OCI-LY7 (cell line): ENCODE measurements around the gene MRPL50. TPM values are rescaled to one million over a fixed set of nuclear protein-coding genes. Genes with fewer than 3 reads are reported as not detected.

Experiments
- BruUV-seq: library from RNA; stranded (reverse); fragments of 400-500 nt; replicated peaks from 2 replicates; lab custom pipeline; 2021; lab: Mats Ljungman, UMichigan
- CTCF ChIA-PET: fragments of 300-600 bp; sonication (Branson Sonifier 250); formaldehyde crosslinking; loops from one replicate; lab custom pipeline; 2022; ENCODE audit warnings: antibody characterized with exemption; ENCODE audit not compliant: unreplicated experiment; lab: Charles Lee
- POLR2A ChIA-PET: fragments of 300-600 bp; sonication (Branson Sonifier 250); formaldehyde crosslinking; loops from one replicate; lab custom pipeline; 2022; ENCODE audit warnings: antibody characterized with exemption; lab: Charles Lee
- DNase-seq: peaks from one replicate; pipeline ENCODE4 v3.0.0-alpha.2; 2015; ENCODE audit warnings: low spot score
- H2AFZ ChIP-seq: fragments of 200-600 bp; sonication (generic), shearing (Covaris generic); 2 replicates; pipeline ENCODE4 v1.6.1; 2014; ENCODE audit warnings: mild to moderate bottlenecking, antibody characterized with exemption, low read length, moderate library complexity
- H3K27ac ChIP-seq: fragments of 200-600 bp; sonication (generic); 2 replicates; pipeline ENCODE4 v1.5.1; 2014; ENCODE audit warnings: mixed run types, low read depth, mild to moderate bottlenecking, moderate library complexity, low read length, inconsistent platforms; ENCODE audit not compliant: poor library complexity, severe bottlenecking
- H3K36me3 ChIP-seq: fragments of 200-600 bp; sonication (generic); 2 replicates; pipeline ENCODE4 v1.6.1; 2014; ENCODE audit warnings: mild to moderate bottlenecking, antibody characterized with exemption, low read length, moderate library complexity, mixed read lengths; ENCODE audit not compliant: insufficient read depth
- H3K4me1 ChIP-seq: fragments of 200-600 bp; sonication (generic); 2 replicates; pipeline ENCODE4 v1.5.1; 2014; ENCODE audit warnings: mild to moderate bottlenecking, low read length; ENCODE audit not compliant: insufficient read depth, poor library complexity, severe bottlenecking
- H3K4me2 ChIP-seq: fragments of 200-600 bp; sonication (generic); 2 replicates; pipeline ENCODE4 v1.6.1; 2014; ENCODE audit warnings: mild to moderate bottlenecking, low read length
- H3K4me3 ChIP-seq: fragments of 200-600 bp; sonication (generic); 2 replicates; pipeline ENCODE4 v1.5.1; 2014; ENCODE audit warnings: mild to moderate bottlenecking, low read depth, low read length; ENCODE audit not compliant: poor library complexity, severe bottlenecking
- H3K79me2 ChIP-seq: fragments of 200-600 bp; sonication (generic); 2 replicates; pipeline ENCODE4 v1.6.1; 2016; ENCODE audit warnings: low read depth, mild to moderate bottlenecking, low read length, moderate library complexity, mixed read lengths; ENCODE audit not compliant: insufficient read depth
- H3K9me2 ChIP-seq: fragments of 200-600 bp; sonication (generic); 2 replicates; pipeline ENCODE4 v1.6.1; 2016; ENCODE audit warnings: mild to moderate bottlenecking, low read length, mixed read lengths; ENCODE audit not compliant: insufficient read depth
- H3K9me3 ChIP-seq: fragments of 200-600 bp; sonication (generic); 2 replicates; pipeline ENCODE4 v1.6.1; 2014; ENCODE audit warnings: mild to moderate bottlenecking, mixed run types, low read length, mixed read lengths
- H4K20me1 ChIP-seq: fragments of 200-600 bp; sonication (generic); 2 replicates; pipeline ENCODE4 v1.6.1; 2014; ENCODE audit warnings: mild to moderate bottlenecking, antibody characterized with exemption, low read length, moderate library complexity, mixed read lengths; ENCODE audit not compliant: insufficient read depth
- EZH2phosphoT487 ChIP-seq: fragments of 200-600 bp; sonication (generic); IDR thresholded peaks from 2 replicates; pipeline ENCODE4 v1.6.1; 2018; ENCODE audit warnings: low read depth, borderline replicate concordance, mild to moderate bottlenecking, mixed run types, antibody characterized with exemption, low read length, moderate library complexity, mixed read lengths
- intact Hi-C: fragments of 100-400 bp; cut with micrococcal nuclease; formaldehyde crosslinking; loops from one replicate; pipeline ENCODE4 v1.10.0; 2022; ENCODE audit not compliant: unreplicated experiment
- total RNA-seq, 2 experiments: library from RNA; depleted of rRNA in 1 of 2; stranded (reverse); fragments of >200 nt in 1 of 2; shearing (Covaris generic) in 1 of 2; gene quantifications; 2 replicates each; pipeline ENCODE4 v1.2.3, GENCODE V29; 2014 to 2022
- TF ChIP-seq, protein P1 (sequence below): fragments of 200-600 bp; sonication (generic); conservative IDR thresholded peaks from 2 replicates; pipeline ENCODE4 v1.5.1; 2014; ENCODE audit warnings: mild to moderate bottlenecking, antibody characterized with exemption, low read length, moderate library complexity, mixed read lengths

Gene MRPL50
- total RNA-seq, 2 experiments from 2014 or later = 12.8 to 18.5 TPM

DNA sequence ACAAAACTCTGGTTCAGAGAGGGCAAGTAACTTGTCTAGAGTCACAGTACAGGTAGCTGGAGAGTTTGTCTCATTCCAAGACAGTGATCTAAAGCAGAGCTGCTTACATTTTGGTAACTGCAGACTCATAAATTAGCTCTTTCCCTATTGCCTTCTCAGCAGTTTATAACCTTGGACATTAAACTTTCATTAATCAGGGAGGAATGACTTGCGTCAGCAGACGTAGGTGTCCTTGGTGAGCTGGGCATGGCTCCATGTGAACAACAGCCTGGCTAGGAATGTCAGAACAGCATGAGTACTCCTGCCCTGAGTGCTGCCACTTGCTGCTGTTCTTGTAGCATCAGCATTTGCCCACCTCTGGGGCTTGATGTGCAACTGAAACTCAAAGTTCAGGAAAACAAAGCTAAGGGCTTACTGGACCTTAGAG, 39.4 kb upstream of the MRPL50 start:
- ChIA-PET CTCF (interaction anchor here (1.1 kb wide), 1 partner anchor 9 kb away, joined by 4 read pairs; no protein-coding TSS in a partner anchor), POLR2A (interaction anchor here (0.5 to 1.3 kb wide), 2 partner anchors 11 to 31 kb away, joined by 3 read pairs; no protein-coding TSS in a partner anchor)
- Histone ChIP-seq H3K79me2 (no peaks in the 10 kb centered on the region), H3K9me3 (no peaks in the 10 kb centered on the region), H3K36me3 (no peaks in the 10 kb centered on the region), H4K20me1 (no peaks in the 10 kb centered on the region), H3K4me2 (no peak overlapping the region), H3K4me1 (peaks cover 16% of the 10 kb centered on the region), H3K9me2 (no peaks in the 10 kb centered on the region), H3K4me3 (no peak overlapping the region), H2AFZ (no peak overlapping the region), H3K27ac (no peak overlapping the region)
- BruUV-seq = no TSS peak
- no peak for DNase-seq
- no peak for TF ChIP-seq EZH2phosphoT487
- TF ChIP-seq, protein P1, sequence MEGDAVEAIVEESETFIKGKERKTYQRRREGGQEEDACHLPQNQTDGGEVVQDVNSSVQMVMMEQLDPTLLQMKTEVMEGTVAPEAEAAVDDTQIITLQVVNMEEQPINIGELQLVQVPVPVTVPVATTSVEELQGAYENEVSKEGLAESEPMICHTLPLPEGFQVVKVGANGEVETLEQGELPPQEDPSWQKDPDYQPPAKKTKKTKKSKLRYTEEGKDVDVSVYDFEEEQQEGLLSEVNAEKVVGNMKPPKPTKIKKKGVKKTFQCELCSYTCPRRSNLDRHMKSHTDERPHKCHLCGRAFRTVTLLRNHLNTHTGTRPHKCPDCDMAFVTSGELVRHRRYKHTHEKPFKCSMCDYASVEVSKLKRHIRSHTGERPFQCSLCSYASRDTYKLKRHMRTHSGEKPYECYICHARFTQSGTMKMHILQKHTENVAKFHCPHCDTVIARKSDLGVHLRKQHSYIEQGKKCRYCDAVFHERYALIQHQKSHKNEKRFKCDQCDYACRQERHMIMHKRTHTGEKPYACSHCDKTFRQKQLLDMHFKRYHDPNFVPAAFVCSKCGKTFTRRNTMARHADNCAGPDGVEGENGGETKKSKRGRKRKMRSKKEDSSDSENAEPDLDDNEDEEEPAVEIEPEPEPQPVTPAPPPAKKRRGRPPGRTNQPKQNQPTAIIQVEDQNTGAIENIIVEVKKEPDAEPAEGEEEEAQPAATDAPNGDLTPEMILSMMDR = no peak
- intact Hi-C loops = no loop called here

DNA sequence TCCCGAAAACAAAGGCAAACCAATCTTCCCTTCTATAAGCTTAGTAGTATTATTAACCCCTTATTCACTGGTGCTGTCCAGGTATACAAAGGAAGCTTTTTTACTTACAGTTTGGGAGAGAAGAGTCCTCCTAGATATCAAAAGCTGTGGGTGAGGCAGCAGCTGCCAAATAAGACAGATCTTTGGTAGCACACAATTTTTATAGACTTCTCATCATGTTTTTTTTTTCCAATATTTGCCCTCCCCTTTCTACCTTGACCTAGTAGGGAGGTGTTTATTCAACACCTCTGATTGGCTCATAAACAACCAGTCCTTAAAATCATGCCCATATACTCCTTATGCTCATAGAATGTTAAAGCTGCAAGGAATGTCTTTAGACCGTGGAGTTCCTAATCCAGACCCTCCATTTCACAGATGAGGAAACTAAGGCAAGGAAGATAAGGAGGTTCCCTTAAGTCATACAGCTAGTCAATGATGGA, 37.2 kb upstream of the MRPL50 start, which contains the start of gene ALDOB:
ALDOB (minus strand) TSS at position 174 of the 479 bp plus-strand sequence. CDS start 4,887 bp downstream, outside the sequence.
- no peak within 1 kb of the TSS for H2AFZ ChIP-seq
- BruUV-seq = no TSS peak
- POLR2A ChIA-PET = interaction anchor here (1.0 to 1.2 kb wide), 2 partner anchors 9 to 64 kb away, joined by 3 to 6 read pairs; no protein-coding TSS in a partner anchor
- no peak for TF ChIP-seq EZH2phosphoT487
- TF ChIP-seq, protein P1 = no peak
- H3K4me3 ChIP-seq = no peak within 1 kb of the TSS
- H3K4me2 ChIP-seq = no peak within 1 kb of the TSS
- no peaks in the 10 kb centered on the region for H3K36me3 ChIP-seq
- H3K79me2 ChIP-seq = no peaks in the 10 kb centered on the region
- H3K9me3 ChIP-seq = no peaks in the 10 kb centered on the region
- no peaks in the 10 kb centered on the region for H3K9me2 ChIP-seq
- H4K20me1 ChIP-seq = no peaks in the 10 kb centered on the region
- CTCF ChIA-PET = no interaction called here
- H3K4me1 ChIP-seq = peaks cover 11% of the 10 kb centered on the region
- no peak within 1 kb of the TSS for H3K27ac ChIP-seq
- no peak for DNase-seq
- intact Hi-C loops = no loop called here

DNA sequence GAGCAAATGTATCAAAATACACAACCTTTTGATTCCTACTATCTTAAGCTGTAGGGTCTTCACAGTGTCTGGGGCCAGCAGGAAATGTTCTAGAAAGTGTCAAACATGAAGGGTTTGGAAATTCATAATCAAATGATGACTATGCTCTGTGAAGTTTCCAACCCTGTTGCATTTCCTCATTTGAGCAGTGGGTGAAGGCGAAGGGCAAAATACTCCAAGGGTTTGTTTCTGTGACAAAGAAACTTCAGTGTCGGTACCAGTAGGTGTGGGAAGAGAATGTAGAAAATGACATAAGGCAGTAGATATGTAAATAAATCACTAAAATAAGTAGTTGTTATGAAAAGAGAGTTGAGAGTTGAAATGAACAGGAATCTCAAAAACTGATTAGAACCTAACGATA, 36.6 kb upstream of the MRPL50 start:
- intact Hi-C loops = no loop called here
- Histone ChIP-seq H3K4me1 (peaks cover 6% of the 10 kb centered on the region), H3K36me3 (no peaks in the 10 kb centered on the region), H2AFZ (no peak overlapping the region), H3K9me3 (no peaks in the 10 kb centered on the region), H3K4me3 (no peak overlapping the region), H3K9me2 (no peaks in the 10 kb centered on the region), H4K20me1 (no peaks in the 10 kb centered on the region), H3K79me2 (no peaks in the 10 kb centered on the region), H3K4me2 (no peak overlapping the region), H3K27ac (no peak overlapping the region)
- DNase-seq = no peak
- ChIA-PET POLR2A (interaction anchor here (1.2 kb wide), 1 partner anchor 8 kb away, joined by 3 read pairs; no protein-coding TSS in a partner anchor), CTCF (no interaction called here)
- TF ChIP-seq, protein P1 = no peak
- BruUV-seq = no TSS peak
